GM13977 (cell line): ENCODE results near the gene RAB1B.

Experiments used
- DNase-seq: peaks from one replicate; pipeline ENCODE4 v3.0.0; 2012; ENCODE audit warnings: low spot score
- CTCF ChIP-seq: IDR thresholded peaks from 2 replicates; pipeline ENCODE4 v1.5.1; 2012; ENCODE audit warnings: mild to moderate bottlenecking, control low read depth; ENCODE audit not compliant: insufficient read depth; ENCODE audit errors: extremely low read depth, missing control alignments
- in situ Hi-C: fragments of 300-500 bp; cut with MboI; formaldehyde crosslinking; loops from one replicate; pipeline ENCODE4 v1.12.0; 2022; ENCODE audit warnings: low sequenced_read_pairs, low pct_unique_long_range_greater_than_20kb, mixed read lengths, inconsistent platforms; ENCODE audit not compliant: unreplicated experiment

Gene RAB1B

GRCh38 chr11:66238786-66239413 lies 29.5 kb upstream of the RAB1B start:
- no peak for DNase-seq
- in situ Hi-C loops: no loop called here
- no peak for TF ChIP-seq CTCF

- TF ChIP-seq CTCF: no peak
- in situ Hi-C loops: no loop called here
- no peak for DNase-seq
Observed at GRCh38 chr11:66239511-66239910, 28.9 kb upstream of the RAB1B start.

- TF ChIP-seq CTCF: no peak
- DNase-seq: no peak
- in situ Hi-C loops: no loop called here
Observed at GRCh38 chr11:66239998-66240780, 28.2 kb upstream of the RAB1B start.

GRCh38 chr11:66240781-66241136 lies 27.7 kb upstream of the RAB1B start:
- no peak for DNase-seq
- TF ChIP-seq CTCF: no peak
- in situ Hi-C loops: no loop called here

GRCh38 chr11:66242095-66242765 lies 26.2 kb upstream of the RAB1B start:
- in situ Hi-C loops: no loop called here
- DNase-seq: no peak
- no peak for TF ChIP-seq CTCF

GRCh38 chr11:66243782-66244535 lies 24.5 kb upstream of the RAB1B start:
- in situ Hi-C loops: no loop called here

More at GRCh38 chr11:66243782-66244535, 24.5 kb upstream of the RAB1B start:
- TF ChIP-seq CTCF: no peak
- DNase-seq: no peak
